Measurements from ENCODE around the gene HOXD12. TPM values are rescaled to one million over a fixed set of nuclear protein-coding genes. Genes with fewer than 3 reads are reported as not detected.

The HOXD12 gene
- total RNA-seq, 1 experiment from 2014 or later = not detected

GRCh38 chr2:176067589-176068418, 31.8 kb upstream of the HOXD12 start:
- CTCF ChIA-PET = no interaction called here
- Mint-ChIP-seq H3K9me3 (ENCODE audit: low read depth, unreplicated experiment) (peaks cover 3% of the 10 kb centered on the region), H3K36me3 (ENCODE audit: insufficient read depth, unreplicated experiment) (no peaks in the 10 kb centered on the region), H3K27ac (ENCODE audit: unreplicated experiment) (no peak overlapping the region), H3K4me3 (ENCODE audit: low read depth, unreplicated experiment) (no peak overlapping the region), H3K27me3 (ENCODE audit: unreplicated experiment) (no peaks in the 10 kb centered on the region), H3K4me1 (ENCODE audit: low read depth, unreplicated experiment) (no peaks in the 10 kb centered on the region)
- BruUV-seq (replicated peaks) = no TSS peak
- TF ChIP-seq, protein P1, sequence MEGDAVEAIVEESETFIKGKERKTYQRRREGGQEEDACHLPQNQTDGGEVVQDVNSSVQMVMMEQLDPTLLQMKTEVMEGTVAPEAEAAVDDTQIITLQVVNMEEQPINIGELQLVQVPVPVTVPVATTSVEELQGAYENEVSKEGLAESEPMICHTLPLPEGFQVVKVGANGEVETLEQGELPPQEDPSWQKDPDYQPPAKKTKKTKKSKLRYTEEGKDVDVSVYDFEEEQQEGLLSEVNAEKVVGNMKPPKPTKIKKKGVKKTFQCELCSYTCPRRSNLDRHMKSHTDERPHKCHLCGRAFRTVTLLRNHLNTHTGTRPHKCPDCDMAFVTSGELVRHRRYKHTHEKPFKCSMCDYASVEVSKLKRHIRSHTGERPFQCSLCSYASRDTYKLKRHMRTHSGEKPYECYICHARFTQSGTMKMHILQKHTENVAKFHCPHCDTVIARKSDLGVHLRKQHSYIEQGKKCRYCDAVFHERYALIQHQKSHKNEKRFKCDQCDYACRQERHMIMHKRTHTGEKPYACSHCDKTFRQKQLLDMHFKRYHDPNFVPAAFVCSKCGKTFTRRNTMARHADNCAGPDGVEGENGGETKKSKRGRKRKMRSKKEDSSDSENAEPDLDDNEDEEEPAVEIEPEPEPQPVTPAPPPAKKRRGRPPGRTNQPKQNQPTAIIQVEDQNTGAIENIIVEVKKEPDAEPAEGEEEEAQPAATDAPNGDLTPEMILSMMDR (IDR thresholded peaks at IDR 0.05; ENCODE audit: unreplicated experiment) = no peak
- intact Hi-C loops (cut with micrococcal nuclease; ENCODE audit: unreplicated experiment) = no loop called here
- DNase-seq = no peak

GRCh38 chr2:176068419-176068832, 31.2 kb upstream of the HOXD12 start:
- no TSS peak for BruUV-seq (replicated peaks)
- Mint-ChIP-seq H3K36me3 (ENCODE audit: insufficient read depth, unreplicated experiment) (no peaks in the 10 kb centered on the region), H3K27ac (ENCODE audit: unreplicated experiment) (no peak overlapping the region), H3K4me1 (ENCODE audit: low read depth, unreplicated experiment) (no peaks in the 10 kb centered on the region), H3K27me3 (ENCODE audit: unreplicated experiment) (no peaks in the 10 kb centered on the region), H3K9me3 (ENCODE audit: low read depth, unreplicated experiment) (peaks cover 3% of the 10 kb centered on the region), H3K4me3 (ENCODE audit: low read depth, unreplicated experiment) (no peak overlapping the region)
- intact Hi-C loops (cut with micrococcal nuclease; ENCODE audit: unreplicated experiment) = no loop called here
- CTCF ChIA-PET = no interaction called here
- TF ChIP-seq, protein P1 (IDR thresholded peaks at IDR 0.05; ENCODE audit: unreplicated experiment) = no peak
- DNase-seq = no peak

DNA sequence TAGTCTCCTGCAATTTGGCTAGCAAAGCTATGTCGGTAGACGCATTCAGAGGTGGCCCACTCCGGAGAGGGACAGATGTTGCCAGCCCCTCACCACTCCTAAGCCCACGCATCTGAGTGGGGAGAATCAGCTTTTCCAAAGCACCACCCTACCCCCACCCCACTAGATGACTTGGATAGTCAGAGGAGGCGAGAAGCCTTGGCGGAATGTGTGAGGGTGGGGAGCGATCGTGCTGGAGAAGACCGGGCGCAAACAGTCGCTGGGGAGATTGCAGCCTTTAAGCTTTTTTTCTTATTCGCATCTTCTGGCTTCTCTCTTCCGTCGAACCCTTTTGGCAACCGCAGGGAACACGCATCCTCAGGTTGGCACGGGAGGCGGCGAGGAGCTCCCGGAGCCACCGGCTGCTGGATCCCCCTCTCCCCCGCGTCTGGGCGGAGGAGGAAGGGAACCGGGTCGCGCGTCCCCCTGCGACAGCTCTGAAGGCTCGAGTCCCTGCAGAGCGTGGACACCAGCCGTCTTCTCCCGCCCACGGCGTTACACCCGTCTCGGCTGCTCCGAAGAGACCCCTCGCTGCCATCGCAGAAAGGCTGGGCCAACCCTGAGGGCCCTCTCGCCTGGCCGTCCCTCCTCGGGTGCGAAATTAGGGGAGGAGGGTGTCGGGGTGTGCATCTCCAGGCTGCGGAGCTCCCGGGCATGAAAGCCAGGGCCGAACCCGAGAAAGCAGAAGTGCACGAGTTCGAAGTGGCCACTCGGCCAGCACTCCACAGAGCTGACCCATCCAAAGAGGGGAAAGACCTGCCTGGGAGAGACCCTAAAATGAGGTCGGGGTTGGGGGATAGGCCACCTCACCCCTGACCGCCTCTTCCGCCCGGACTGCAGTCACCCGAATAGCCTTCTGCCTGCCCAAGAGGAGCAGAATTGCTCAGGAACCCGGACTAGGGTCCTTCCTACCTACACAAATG, 28.0 kb upstream of the HOXD12 start:
- Mint-ChIP-seq H3K4me3 (ENCODE audit: low read depth, unreplicated experiment) (no peak overlapping the region), H3K27me3 (ENCODE audit: unreplicated experiment) (peaks cover 22% of the 10 kb centered on the region), H3K27ac (ENCODE audit: unreplicated experiment) (no peak overlapping the region), H3K4me1 (ENCODE audit: low read depth, unreplicated experiment) (peaks cover 5% of the 10 kb centered on the region), H3K36me3 (ENCODE audit: insufficient read depth, unreplicated experiment) (no peaks in the 10 kb centered on the region), H3K9me3 (ENCODE audit: low read depth, unreplicated experiment) (peaks cover 3% of the 10 kb centered on the region)
- BruUV-seq (replicated peaks) = no TSS peak
- intact Hi-C loops (cut with micrococcal nuclease; ENCODE audit: unreplicated experiment) = loop anchor here (10.0 kb wide), 1 partner anchor 107 kb away; no protein-coding TSS in a partner anchor
- CTCF ChIA-PET = interaction anchor here (0.9 kb wide), 1 partner anchor 19 kb away, joined by 3 read pairs; no protein-coding TSS in a partner anchor
- DNase-seq = no peak
- TF ChIP-seq, protein P1 (IDR thresholded peaks at IDR 0.05; ENCODE audit: unreplicated experiment) = no peak

GRCh38 chr2:176072292-176072669, 27.3 kb upstream of the HOXD12 start:
- H3K4me3 Mint-ChIP-seq (ENCODE audit: low read depth, unreplicated experiment) = no peak overlapping the region
- no TSS peak for BruUV-seq (replicated peaks)
- no peak overlapping the region for H3K27ac Mint-ChIP-seq (ENCODE audit: unreplicated experiment)
- intact Hi-C loops (cut with micrococcal nuclease; ENCODE audit: unreplicated experiment) = loop anchor here (10.0 kb wide), 1 partner anchor 107 kb away; no protein-coding TSS in a partner anchor
- peaks cover 22% of the 10 kb centered on the region for H3K27me3 Mint-ChIP-seq (ENCODE audit: unreplicated experiment)
- H3K36me3 Mint-ChIP-seq (ENCODE audit: insufficient read depth, unreplicated experiment) = no peaks in the 10 kb centered on the region
- TF ChIP-seq, protein P1 (IDR thresholded peaks at IDR 0.05; ENCODE audit: unreplicated experiment) = no peak
- CTCF ChIA-PET = no interaction called here
- no peak for DNase-seq
- peaks cover 8% of the 10 kb centered on the region for H3K4me1 Mint-ChIP-seq (ENCODE audit: low read depth, unreplicated experiment)
- H3K9me3 Mint-ChIP-seq (ENCODE audit: low read depth, unreplicated experiment) = peaks cover 3% of the 10 kb centered on the region
